C4-2B (cell line): ENCODE measurements around the gene FHAD1.

Experiments used
- ZFX ChIP-seq: fragments of 450-650 bp; IDR thresholded peaks from 2 replicates; pipeline ENCODE4 v1.6.1; 2017
- TF ChIP-seq, protein P1 (sequence below): fragments of 450-650 bp; conservative IDR thresholded peaks from 2 replicates; pipeline ENCODE4 v1.5.1; 2017; ENCODE audit warnings: mild to moderate bottlenecking

GRCh38 chr1:15330028-15330427, 83.0 kb downstream of the FHAD1 start:
- TF ChIP-seq, protein P1, sequence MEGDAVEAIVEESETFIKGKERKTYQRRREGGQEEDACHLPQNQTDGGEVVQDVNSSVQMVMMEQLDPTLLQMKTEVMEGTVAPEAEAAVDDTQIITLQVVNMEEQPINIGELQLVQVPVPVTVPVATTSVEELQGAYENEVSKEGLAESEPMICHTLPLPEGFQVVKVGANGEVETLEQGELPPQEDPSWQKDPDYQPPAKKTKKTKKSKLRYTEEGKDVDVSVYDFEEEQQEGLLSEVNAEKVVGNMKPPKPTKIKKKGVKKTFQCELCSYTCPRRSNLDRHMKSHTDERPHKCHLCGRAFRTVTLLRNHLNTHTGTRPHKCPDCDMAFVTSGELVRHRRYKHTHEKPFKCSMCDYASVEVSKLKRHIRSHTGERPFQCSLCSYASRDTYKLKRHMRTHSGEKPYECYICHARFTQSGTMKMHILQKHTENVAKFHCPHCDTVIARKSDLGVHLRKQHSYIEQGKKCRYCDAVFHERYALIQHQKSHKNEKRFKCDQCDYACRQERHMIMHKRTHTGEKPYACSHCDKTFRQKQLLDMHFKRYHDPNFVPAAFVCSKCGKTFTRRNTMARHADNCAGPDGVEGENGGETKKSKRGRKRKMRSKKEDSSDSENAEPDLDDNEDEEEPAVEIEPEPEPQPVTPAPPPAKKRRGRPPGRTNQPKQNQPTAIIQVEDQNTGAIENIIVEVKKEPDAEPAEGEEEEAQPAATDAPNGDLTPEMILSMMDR = no peak
- no peak for TF ChIP-seq ZFX
